HCT116 (cell line): ENCODE measurements around the gene CBX8.

Experiments
- CEBPB ChIP-seq: IDR thresholded peaks from 2 replicates; pipeline ENCODE4 v1.6.1; 2012; ENCODE audit warnings: low read depth
- CTCF ChIP-seq, 3 experiments: fragments of 200-600 bp in 1 of 3; sonication (generic) in 1 of 3; IDR thresholded peaks in 2 of 3; conservative IDR thresholded peaks in 1 of 3; 2 replicates each; pipeline ENCODE4 v1.5.1; 2012 to 2017; ENCODE audit warnings: low read depth in 2 of 3, low read length in 2 of 3, antibody characterized with exemption in 1 of 3, borderline replicate concordance in 1 of 3, control low read depth in 1 of 3, mild to moderate bottlenecking in 1 of 3, mixed read lengths in 1 of 3, mixed run types in 1 of 3, moderate library complexity in 1 of 3; ENCODE audit not compliant: insufficient read depth in 1 of 3
- EZH2 ChIP-seq: fragments of 200-600 bp; sonication (generic); IDR thresholded peaks from 2 replicates; pipeline ENCODE4 v1.6.1; 2017; ENCODE audit warnings: antibody characterized with exemption, mixed run types
- EZH2phosphoT487 ChIP-seq: fragments of 200-600 bp; IDR thresholded peaks from 2 replicates; pipeline ENCODE4 v1.6.1; 2018; ENCODE audit warnings: antibody characterized with exemption, borderline replicate concordance
- FOSL1 ChIP-seq: IDR thresholded peaks from 2 replicates; pipeline ENCODE4 v1.6.1; 2012; ENCODE audit warnings: low read depth
- JUND ChIP-seq: IDR thresholded peaks from 2 replicates; pipeline ENCODE4 v1.6.1; 2012
- MAX ChIP-seq: IDR thresholded peaks from 2 replicates; pipeline ENCODE4 v1.6.1; 2012
- POLR2A ChIP-seq: IDR thresholded peaks from 2 replicates; pipeline ENCODE4 v1.7.0; 2011; ENCODE audit warnings: borderline replicate concordance; ENCODE audit not compliant: insufficient read depth, insufficient read length; ENCODE audit errors: extremely low read depth
- POLR2AphosphoS5 ChIP-seq: IDR thresholded peaks from 2 replicates; pipeline ENCODE4 v1.6.1; 2011; ENCODE audit warnings: mild to moderate bottlenecking, low read depth, low read length, moderate library complexity
- RAD21 ChIP-seq: IDR thresholded peaks from 2 replicates; pipeline ENCODE4 v1.6.1; 2012; ENCODE audit warnings: low read depth, mild to moderate bottlenecking
- TCF7L2 ChIP-seq: IDR thresholded peaks from 2 replicates; pipeline ENCODE4 v1.7.0; 2011; ENCODE audit warnings: borderline replicate concordance, inconsistent platforms; ENCODE audit not compliant: insufficient read depth, insufficient read length; ENCODE audit errors: extremely low read depth
- YY1 ChIP-seq: IDR thresholded peaks from 2 replicates; pipeline ENCODE4 v1.6.1; 2011; ENCODE audit warnings: low read length, low read depth, moderate library complexity, mild to moderate bottlenecking; ENCODE audit not compliant: insufficient replicate concordance; ENCODE audit errors: extremely low read depth
- ZFX ChIP-seq: fragments of 450-650 bp; IDR thresholded peaks from 2 replicates; pipeline ENCODE4 v1.6.1; 2017
- TF ChIP-seq, protein P1 (sequence below): IDR thresholded peaks from 2 replicates; pipeline ENCODE4 v1.6.1; 2012; ENCODE audit warnings: low read depth

- TF ChIP-seq CTCF (IDR thresholded peaks at IDR 0.05 in 2 of 3, conservative IDR thresholded peaks at IDR 0.05 in 1 of 3; ENCODE audit: borderline replicate concordance in 1 of 3, insufficient read depth in 1 of 3, low read depth in 2 of 3, low read length in 2 of 3) = no peak
- TF ChIP-seq POLR2A = no peak
- no peak for TF ChIP-seq POLR2AphosphoS5
- no peak for TF ChIP-seq JUND
- TF ChIP-seq, protein P1, sequence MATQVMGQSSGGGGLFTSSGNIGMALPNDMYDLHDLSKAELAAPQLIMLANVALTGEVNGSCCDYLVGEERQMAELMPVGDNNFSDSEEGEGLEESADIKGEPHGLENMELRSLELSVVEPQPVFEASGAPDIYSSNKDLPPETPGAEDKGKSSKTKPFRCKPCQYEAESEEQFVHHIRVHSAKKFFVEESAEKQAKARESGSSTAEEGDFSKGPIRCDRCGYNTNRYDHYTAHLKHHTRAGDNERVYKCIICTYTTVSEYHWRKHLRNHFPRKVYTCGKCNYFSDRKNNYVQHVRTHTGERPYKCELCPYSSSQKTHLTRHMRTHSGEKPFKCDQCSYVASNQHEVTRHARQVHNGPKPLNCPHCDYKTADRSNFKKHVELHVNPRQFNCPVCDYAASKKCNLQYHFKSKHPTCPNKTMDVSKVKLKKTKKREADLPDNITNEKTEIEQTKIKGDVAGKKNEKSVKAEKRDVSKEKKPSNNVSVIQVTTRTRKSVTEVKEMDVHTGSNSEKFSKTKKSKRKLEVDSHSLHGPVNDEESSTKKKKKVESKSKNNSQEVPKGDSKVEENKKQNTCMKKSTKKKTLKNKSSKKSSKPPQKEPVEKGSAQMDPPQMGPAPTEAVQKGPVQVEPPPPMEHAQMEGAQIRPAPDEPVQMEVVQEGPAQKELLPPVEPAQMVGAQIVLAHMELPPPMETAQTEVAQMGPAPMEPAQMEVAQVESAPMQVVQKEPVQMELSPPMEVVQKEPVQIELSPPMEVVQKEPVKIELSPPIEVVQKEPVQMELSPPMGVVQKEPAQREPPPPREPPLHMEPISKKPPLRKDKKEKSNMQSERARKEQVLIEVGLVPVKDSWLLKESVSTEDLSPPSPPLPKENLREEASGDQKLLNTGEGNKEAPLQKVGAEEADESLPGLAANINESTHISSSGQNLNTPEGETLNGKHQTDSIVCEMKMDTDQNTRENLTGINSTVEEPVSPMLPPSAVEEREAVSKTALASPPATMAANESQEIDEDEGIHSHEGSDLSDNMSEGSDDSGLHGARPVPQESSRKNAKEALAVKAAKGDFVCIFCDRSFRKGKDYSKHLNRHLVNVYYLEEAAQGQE = no peak
- TF ChIP-seq MAX = no peak
- no peak for TF ChIP-seq EZH2phosphoT487
- TF ChIP-seq TCF7L2 = no peak
- no peak for TF ChIP-seq EZH2
- no peak for TF ChIP-seq CEBPB
- TF ChIP-seq YY1 = no peak
- no peak for TF ChIP-seq ZFX
- no peak for TF ChIP-seq RAD21
- TF ChIP-seq FOSL1 = no peak
These were observed 15.7 kb upstream of the CBX8 start for GRCh38 chr17:79812353-79813258.
